AG20443 (cell line): ENCODE results near the gene CAP2.
A peak's percentile ranks its signal among the peaks of the same experiment; 100 is the strongest.

Experiments
- DNase-seq: peaks from one replicate; pipeline ENCODE4 v3.0.0; 2012; ENCODE audit warnings: low spot score, mixed read lengths

The CAP2 gene

GRCh38 chr6:17392978-17393891 is at the start of gene CAP2:
Gene CAP2, plus strand, starts transcription at chr6:17393595. Its CDS starts 27,961 bp downstream, at chr6:17421556.
- peak; percentile 79 for DNase-seq

- DNase-seq: no peak
Observed at GRCh38 chr6:17347012-17347411, 46.4 kb upstream of the CAP2 start.

- peak; percentile 15 for DNase-seq
Observed at GRCh38 chr6:17349427-17349826, 44.0 kb upstream of the CAP2 start.

GRCh38 chr6:17352302-17352701 is 41.1 kb upstream of the CAP2 start:
- DNase-seq: no peak

- DNase-seq: no peak
Observed at GRCh38 chr6:17353440-17354175, 39.8 kb upstream of the CAP2 start.

- DNase-seq: peak; percentile 45
Observed at GRCh38 chr6:17354700-17355403, 38.5 kb upstream of the CAP2 start.

GRCh38 chr6:17355404-17355774 is 38.0 kb upstream of the CAP2 start:
- DNase-seq: no peak

- no peak for DNase-seq
Observed at GRCh38 chr6:17358515-17358914, 34.9 kb upstream of the CAP2 start.

- DNase-seq: no peak
Observed at GRCh38 chr6:17360564-17360963, 32.8 kb upstream of the CAP2 start.

- no peak for DNase-seq
Observed at GRCh38 chr6:17361013-17361412, 32.4 kb upstream of the CAP2 start.

- no peak for DNase-seq
Observed at GRCh38 chr6:17365961-17366360, 27.4 kb upstream of the CAP2 start.

- DNase-seq: no peak
Observed at GRCh38 chr6:17367868-17368267, 25.5 kb upstream of the CAP2 start.

- DNase-seq: peak; percentile 65
Observed at GRCh38 chr6:17381424-17382147, 11.8 kb upstream of the CAP2 start.

GRCh38 chr6:17385660-17386059 is 7.7 kb upstream of the CAP2 start:
- no peak for DNase-seq

- DNase-seq: no peak
Observed at GRCh38 chr6:17388365-17388764, 5.0 kb upstream of the CAP2 start.

- DNase-seq: peak; percentile 24
Observed at GRCh38 chr6:17389274-17389847, 4.0 kb upstream of the CAP2 start.

- no peak for DNase-seq
Observed at GRCh38 chr6:17390276-17390675, 3.1 kb upstream of the CAP2 start.

GRCh38 chr6:17391976-17392375 is 1.4 kb upstream of the CAP2 start:
- no peak for DNase-seq

GRCh38 chr6:17393892-17394631 is 667 bp downstream of the CAP2 start:
- peak; percentile 86 for DNase-seq

- no peak for DNase-seq
Observed at GRCh38 chr6:17395112-17395511, 1.7 kb downstream of the CAP2 start.

- DNase-seq: no peak
Observed at GRCh38 chr6:17396256-17396655, 2.9 kb downstream of the CAP2 start.
